C1 segment of cervical spinal cord (tissue), 14 donors: Measurements from ENCODE around the gene TCF7.

Experiments
- DNase-seq, 14 donors: peaks; one replicate each; lab custom pipeline; 2025; lab: John Stamatoyannopoulos, UW

TCF7 gene

GRCh38 chr5:134113902-134114875, at the start of gene TCF7:
Gene TCF7, plus strand, starts transcription at chr5:134114681. Its CDS starts 226 bp downstream, at chr5:134114907.
- DNase-seq = peak in 10 of 14 donors; percentile 18 to 73 (median 40)

GRCh38 chr5:134069553-134069952, 44.9 kb upstream of the TCF7 start:
- DNase-seq = no peak

- DNase-seq = no peak
Observed at GRCh38 chr5:134070725-134071613, 43.5 kb upstream of the TCF7 start.

- DNase-seq = no peak
Observed at GRCh38 chr5:134071614-134072207, 42.8 kb upstream of the TCF7 start.

- no peak for DNase-seq
Observed at GRCh38 chr5:134072471-134073210, 41.8 kb upstream of the TCF7 start.

GRCh38 chr5:134073404-134073803, 41.1 kb upstream of the TCF7 start:
- no peak for DNase-seq

GRCh38 chr5:134075102-134075501, 39.4 kb upstream of the TCF7 start:
- DNase-seq = no peak

GRCh38 chr5:134077926-134078580, 36.4 kb upstream of the TCF7 start:
- DNase-seq = no peak

- no peak for DNase-seq
Observed at GRCh38 chr5:134079748-134080581, 34.5 kb upstream of the TCF7 start.

- DNase-seq = no peak
Observed at GRCh38 chr5:134082264-134082992, 32.1 kb upstream of the TCF7 start.

- DNase-seq = no peak
Observed at GRCh38 chr5:134083517-134083916, 31.0 kb upstream of the TCF7 start.

- no peak for DNase-seq
Observed at GRCh38 chr5:134084022-134084565, 30.4 kb upstream of the TCF7 start.

- DNase-seq = no peak
Observed at GRCh38 chr5:134084570-134084969, 29.9 kb upstream of the TCF7 start.

- DNase-seq = no peak
Observed at GRCh38 chr5:134085411-134085810, 29.1 kb upstream of the TCF7 start.

GRCh38 chr5:134086225-134086942, 28.1 kb upstream of the TCF7 start:
- no peak for DNase-seq

- DNase-seq = no peak
Observed at GRCh38 chr5:134086943-134087305, 27.6 kb upstream of the TCF7 start.

GRCh38 chr5:134088291-134088690, 26.2 kb upstream of the TCF7 start:
- DNase-seq = no peak

- DNase-seq = no peak
Observed at GRCh38 chr5:134088994-134089560, 25.4 kb upstream of the TCF7 start.
